GM12872 (cell line): ENCODE data around the gene ZC3H13.

Source experiments
- TF ChIP-seq, protein P1 (sequence below): IDR thresholded peaks from 3 replicates; pipeline ENCODE4 v1.5.1; 2011; ENCODE audit warnings: low read depth, mild to moderate bottlenecking, low read length, moderate library complexity; ENCODE audit not compliant: insufficient read depth

The ZC3H13 gene

DNA sequence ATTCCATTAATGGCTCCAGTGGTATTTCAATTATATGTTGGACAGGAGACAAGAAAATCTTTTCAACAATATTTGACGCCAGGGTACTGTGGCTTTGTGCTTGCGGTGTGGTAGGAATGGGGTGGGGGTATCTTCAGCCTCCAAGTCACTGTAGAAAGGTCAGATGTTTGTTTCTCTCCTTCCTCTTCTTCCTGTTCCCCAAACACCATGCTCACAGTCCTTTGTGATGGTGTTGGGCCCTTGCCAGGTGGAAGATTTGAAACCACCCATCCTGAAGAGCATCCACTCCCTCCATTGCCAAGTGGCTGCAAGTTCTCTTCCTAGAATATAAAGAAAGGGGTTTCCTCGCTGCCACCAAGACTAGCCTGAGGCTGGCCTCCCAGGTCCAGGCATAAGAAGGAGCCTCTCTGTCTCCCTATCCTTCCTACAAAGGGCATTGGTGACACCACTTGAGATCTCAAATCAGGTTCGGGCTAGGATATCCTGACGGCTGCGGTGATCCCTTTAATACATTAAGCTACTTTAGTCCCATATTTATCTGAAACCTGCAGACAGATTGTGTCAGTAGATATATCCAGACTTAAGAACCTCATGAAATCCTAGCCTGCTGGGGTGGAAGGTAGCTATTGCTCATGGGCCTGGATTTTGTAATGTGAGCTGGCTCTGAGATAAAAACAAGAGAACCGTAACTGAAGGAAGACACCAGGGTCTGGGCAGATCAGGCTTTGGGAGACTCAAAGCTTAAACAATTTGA is 136.7 kb downstream of the ZC3H13 start:
- TF ChIP-seq, protein P1, sequence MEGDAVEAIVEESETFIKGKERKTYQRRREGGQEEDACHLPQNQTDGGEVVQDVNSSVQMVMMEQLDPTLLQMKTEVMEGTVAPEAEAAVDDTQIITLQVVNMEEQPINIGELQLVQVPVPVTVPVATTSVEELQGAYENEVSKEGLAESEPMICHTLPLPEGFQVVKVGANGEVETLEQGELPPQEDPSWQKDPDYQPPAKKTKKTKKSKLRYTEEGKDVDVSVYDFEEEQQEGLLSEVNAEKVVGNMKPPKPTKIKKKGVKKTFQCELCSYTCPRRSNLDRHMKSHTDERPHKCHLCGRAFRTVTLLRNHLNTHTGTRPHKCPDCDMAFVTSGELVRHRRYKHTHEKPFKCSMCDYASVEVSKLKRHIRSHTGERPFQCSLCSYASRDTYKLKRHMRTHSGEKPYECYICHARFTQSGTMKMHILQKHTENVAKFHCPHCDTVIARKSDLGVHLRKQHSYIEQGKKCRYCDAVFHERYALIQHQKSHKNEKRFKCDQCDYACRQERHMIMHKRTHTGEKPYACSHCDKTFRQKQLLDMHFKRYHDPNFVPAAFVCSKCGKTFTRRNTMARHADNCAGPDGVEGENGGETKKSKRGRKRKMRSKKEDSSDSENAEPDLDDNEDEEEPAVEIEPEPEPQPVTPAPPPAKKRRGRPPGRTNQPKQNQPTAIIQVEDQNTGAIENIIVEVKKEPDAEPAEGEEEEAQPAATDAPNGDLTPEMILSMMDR: no peak

DNA sequence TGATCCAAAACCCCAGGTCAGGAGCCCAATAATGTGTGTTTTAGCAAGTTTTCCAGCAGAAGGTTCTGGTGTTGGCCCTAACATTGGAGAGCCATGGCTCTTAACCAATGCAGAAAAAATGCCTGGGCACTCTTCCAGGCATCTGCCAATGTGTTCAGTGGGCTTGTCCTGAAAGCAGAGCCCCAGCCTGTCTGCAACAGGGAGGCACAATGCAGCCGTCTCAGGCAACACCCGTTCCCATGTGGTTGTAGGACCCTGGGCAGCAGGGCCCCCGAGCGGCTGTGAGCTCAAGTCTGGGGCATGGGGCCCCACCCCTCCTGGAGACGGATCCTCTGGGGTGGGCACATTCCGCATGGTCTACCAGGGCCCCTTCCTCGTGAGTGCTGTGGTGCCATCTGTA is 142.9 kb downstream of the ZC3H13 start:
- TF ChIP-seq, protein P1: no peak

DNA sequence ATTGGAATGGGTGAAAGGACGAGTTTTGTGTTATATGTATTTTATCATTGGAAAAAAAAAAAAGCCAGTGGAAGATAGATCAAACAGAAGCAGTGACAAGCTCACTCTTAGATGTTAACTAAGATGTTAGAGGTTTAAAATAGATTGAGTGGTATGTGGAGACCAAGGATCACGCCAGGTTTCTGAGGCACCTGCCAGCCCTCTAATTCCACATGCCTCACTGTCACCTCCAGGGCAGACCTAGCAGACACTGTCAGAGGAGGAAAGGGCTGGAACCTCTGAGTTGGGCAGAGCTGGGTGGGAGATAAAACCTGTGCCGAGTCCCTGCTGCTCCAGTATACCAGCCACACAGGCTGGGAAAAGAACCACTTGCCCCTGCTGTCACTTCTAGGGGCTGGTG is 143.5 kb downstream of the ZC3H13 start:
- TF ChIP-seq, protein P1: no peak

DNA sequence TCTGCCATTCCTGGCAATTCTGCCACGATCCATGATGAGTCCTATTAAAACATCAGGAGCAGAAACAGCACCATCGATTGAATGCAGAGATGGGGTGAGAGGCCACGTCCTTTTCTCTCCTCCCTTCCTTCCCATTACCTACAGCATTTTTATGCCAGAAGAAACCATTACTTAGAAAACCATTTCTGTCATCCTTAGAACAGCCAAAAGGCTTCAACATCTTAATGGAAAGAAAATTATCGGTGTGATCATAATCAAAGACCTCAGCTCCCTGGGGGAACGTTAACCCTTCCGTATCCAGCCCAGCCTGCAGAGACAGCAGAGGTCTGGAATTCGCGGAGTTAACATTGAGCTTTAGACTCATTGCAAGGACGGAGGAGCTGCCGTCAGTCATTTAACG is 145.0 kb downstream of the ZC3H13 start:
- TF ChIP-seq, protein P1: no peak
